ENCODE results near the gene EXT2. TPM values are rescaled to one million over a fixed set of nuclear protein-coding genes. Genes with fewer than 3 reads are reported as not detected.

EXT2 gene
- total and polyA plus RNA-seq, 2 of the 13 experiments (the other 11 are each of a cell fraction or from before 2014, with no cell fraction given): 61.5 to 68.7 TPM

- no peak for TF ChIP-seq CTCF (CRISPR knock-in tag; IDR thresholded peaks at IDR 0.05)
- no peak for TF ChIP-seq CAMTA2 (CRISPR knock-in tag; IDR thresholded peaks at IDR 0.05; ENCODE audit: borderline replicate concordance)
- no peak for TF ChIP-seq MXI1 (IDR thresholded peaks at IDR 0.05; ENCODE audit: borderline replicate concordance, low read depth, low read length)
- no peak for TF ChIP-seq RNF2 (conservative IDR thresholded peaks at IDR 0.05; ENCODE audit: low read depth)
- no peak for TF ChIP-seq POLR2G (IDR thresholded peaks at IDR 0.05; ENCODE audit: low read depth, low read length)
- TF ChIP-seq TP53 (CRISPR knock-in tag; conservative IDR thresholded peaks at IDR 0.05): no peak
- TF ChIP-seq ZSCAN20 (CRISPR knock-in tag; IDR thresholded peaks at IDR 0.05; ENCODE audit: borderline replicate concordance): no peak
- TF ChIP-seq ZNF749 (CRISPR knock-in tag; IDR thresholded peaks at IDR 0.05; ENCODE audit: borderline replicate concordance): no peak
These were observed 141.7 kb downstream of the EXT2 start (continued) for GRCh38 chr11:44237156-44237555.

- no peak for ATAC-seq
- H2AFZ ChIP-seq (ENCODE audit: low read length): no peak overlapping the region
- H3K4me1 ChIP-seq (ENCODE audit: insufficient read depth, low read length): peaks cover 29% of the 10 kb centered on the region
- DNase-seq (ENCODE audit: low spot score): no peak
- 100% methylated on average over 5 of the region's 6 CpGs for WGBS (ENCODE audit: low lambda C conversion rate)
- ChIA-PET POLR2A (no interaction called here), CTCF (ENCODE audit: low intra/inter-chr PET ratio, low total read pairs) (no interaction called here)
- H3K9me3 ChIP-seq (ENCODE audit: low read length): no peaks in the 10 kb centered on the region
- TF ChIP-seq ZBTB42 (CRISPR knock-in tag; IDR thresholded peaks at IDR 0.05) (no peak), ELK4 (CRISPR knock-in tag; IDR thresholded peaks at IDR 0.05; ENCODE audit: borderline replicate concordance) (no peak), ZFP37 (CRISPR knock-in tag; IDR thresholded peaks at IDR 0.05; ENCODE audit: borderline replicate concordance) (no peak), PCBP1 (IDR thresholded peaks at IDR 0.05; ENCODE audit: borderline replicate concordance, low read depth, low read length) (no peak), FOXM1 (CRISPR knock-in tag; IDR thresholded peaks at IDR 0.05) (no peak), ASH2L (IDR thresholded peaks at IDR 0.05; ENCODE audit: insufficient read length, low read depth, low read length) (no peak), RFXAP (CRISPR knock-in tag; IDR thresholded peaks at IDR 0.05; ENCODE audit: borderline replicate concordance) (no peak), HNF1B (CRISPR knock-in tag; IDR thresholded peaks at IDR 0.05) (no peak), KMT2A (CRISPR knock-in tag; IDR thresholded peaks at IDR 0.05) (no peak)
- no peak overlapping the region for H3K27ac ChIP-seq (ENCODE audit: extremely low read length, insufficient read depth, low read length)
- no TSS peak for BruUV-seq (replicated peaks)
- peaks cover 0 to 1% of the 10 kb centered on the region in 2 experiments; a peak in 2 of 5 replicates for H3K36me3 ChIP-seq (replicated peaks in 1 of 2; ENCODE audit: control insufficient read depth in 1 of 2, insufficient read depth in 2 of 2, low read length in 2 of 2)
- in situ Hi-C loops (cut with HindIII; ENCODE audit: extremely low pct_ligation_motif_present, low pct_unique_long_range_greater_than_20kb): no loop called here
- no peak for FAIRE-seq
- no peak overlapping the region for H3K9ac ChIP-seq (ENCODE audit: insufficient read depth, low read depth, low read length)
- no peak overlapping the region for H3K4me3 ChIP-seq (replicated peaks in 1 of 3; ENCODE audit: insufficient read depth in 1 of 3, low read depth in 2 of 3, low read length in 3 of 3)
- no peaks in the 10 kb centered on the region for H3K27me3 ChIP-seq (ENCODE audit: control insufficient read depth in 1 of 2, insufficient read depth in 2 of 2, low read length in 2 of 2)
- no peak overlapping the region for H3K4me2 ChIP-seq (ENCODE audit: low read depth, low read length)
- H3K79me2 ChIP-seq (ENCODE audit: insufficient read depth, low read length): no peaks in the 10 kb centered on the region
- no peaks in the 10 kb centered on the region for H4K20me1 ChIP-seq (ENCODE audit: insufficient read depth, low read length)
- intact Hi-C loops (cut with micrococcal nuclease; ENCODE audit: unreplicated experiment): no loop called here
These were observed 146.4 kb downstream of the EXT2 start for GRCh38 chr11:44241851-44242250.
